HTERT RPE-1 (cell line): ENCODE results near the gene PTGDS.

Experiments
- in situ Hi-C: fragments of 300-500 bp; cut with MboI; formaldehyde crosslinking; loops from 4 replicates; pipeline ENCODE4 v1.14.3; 2020; ENCODE audit warnings: low sequenced_read_pairs

Gene PTGDS

DNA sequence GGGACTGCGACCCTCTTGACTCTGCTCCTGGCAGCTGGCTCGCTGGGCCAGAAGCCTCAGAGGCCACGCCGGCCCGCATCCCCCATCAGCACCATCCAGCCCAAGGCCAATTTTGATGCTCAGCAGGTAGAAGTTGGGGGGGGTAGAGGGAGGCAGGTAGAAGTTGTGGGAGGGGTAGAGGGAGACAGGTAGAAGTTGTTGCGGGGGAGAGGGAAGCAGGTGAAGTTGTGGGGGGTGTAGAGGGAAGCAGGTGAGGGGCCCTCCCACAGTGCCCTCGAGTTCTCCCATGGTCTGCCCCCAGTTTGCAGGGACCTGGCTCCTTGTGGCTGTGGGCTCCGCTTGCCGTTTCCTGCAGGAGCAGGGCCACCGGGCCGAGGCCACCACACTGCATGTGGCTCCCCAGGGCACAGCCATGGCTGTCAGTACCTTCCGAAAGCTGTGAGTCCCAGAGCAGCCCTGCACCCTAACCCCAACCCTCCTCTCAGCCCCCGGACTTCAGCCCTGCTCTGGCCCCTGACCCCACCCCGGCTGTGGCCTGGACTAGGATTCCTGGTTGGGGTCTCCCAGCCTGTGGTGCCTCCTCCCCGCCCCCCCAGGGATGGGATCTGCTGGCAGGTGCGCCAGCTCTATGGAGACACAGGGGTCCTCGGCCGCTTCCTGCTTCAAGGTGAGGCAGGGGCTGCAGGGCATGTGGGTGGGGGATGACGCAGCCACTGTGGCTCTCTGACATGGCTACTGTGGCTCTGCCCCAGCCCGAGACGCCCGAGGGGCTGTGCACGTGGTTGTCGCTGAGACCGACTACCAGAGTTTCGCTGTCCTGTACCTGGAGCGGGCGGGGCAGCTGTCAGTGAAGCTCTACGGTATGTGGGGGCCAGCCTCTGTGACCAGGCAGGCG lies 31.7 kb upstream of the PTGDS start:
- in situ Hi-C loops: no loop called here

DNA sequence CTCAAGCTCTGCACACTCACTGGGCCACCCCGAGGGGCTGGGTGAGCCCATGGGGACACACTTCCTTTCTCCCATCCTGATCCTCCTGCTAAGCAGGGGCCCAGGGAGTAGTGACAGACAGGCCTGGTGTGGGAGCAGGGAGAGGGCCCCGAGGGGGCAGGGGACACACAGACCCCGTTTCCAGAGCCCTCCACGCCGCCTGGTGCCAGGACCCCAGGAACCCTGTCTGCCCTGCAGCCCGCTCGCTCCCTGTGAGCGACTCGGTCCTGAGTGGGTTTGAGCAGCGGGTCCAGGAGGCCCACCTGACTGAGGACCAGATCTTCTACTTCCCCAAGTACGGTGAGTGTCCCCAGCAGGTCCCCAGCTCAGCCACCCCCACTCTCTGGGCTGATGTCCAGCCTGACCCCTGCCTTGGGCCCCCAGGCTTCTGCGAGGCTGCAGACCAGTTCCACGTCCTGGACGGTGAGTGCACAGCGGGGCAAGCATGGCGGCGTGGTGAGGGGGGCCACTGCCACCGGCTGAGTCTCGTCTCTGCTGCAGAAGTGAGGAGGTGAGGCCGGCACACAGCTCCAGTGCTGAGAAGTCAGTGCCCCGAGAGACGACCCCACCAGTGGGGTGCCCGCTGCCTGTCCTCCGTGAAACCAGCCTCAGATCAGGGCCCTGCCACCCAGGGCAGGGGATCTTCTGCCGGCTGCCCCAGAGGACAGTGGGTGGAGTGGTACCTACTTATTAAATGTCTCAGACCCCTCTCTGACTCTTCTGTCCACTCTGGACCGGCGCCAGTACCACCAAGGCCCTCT lies 30.9 kb upstream of the PTGDS start:
- in situ Hi-C loops: no loop called here

DNA sequence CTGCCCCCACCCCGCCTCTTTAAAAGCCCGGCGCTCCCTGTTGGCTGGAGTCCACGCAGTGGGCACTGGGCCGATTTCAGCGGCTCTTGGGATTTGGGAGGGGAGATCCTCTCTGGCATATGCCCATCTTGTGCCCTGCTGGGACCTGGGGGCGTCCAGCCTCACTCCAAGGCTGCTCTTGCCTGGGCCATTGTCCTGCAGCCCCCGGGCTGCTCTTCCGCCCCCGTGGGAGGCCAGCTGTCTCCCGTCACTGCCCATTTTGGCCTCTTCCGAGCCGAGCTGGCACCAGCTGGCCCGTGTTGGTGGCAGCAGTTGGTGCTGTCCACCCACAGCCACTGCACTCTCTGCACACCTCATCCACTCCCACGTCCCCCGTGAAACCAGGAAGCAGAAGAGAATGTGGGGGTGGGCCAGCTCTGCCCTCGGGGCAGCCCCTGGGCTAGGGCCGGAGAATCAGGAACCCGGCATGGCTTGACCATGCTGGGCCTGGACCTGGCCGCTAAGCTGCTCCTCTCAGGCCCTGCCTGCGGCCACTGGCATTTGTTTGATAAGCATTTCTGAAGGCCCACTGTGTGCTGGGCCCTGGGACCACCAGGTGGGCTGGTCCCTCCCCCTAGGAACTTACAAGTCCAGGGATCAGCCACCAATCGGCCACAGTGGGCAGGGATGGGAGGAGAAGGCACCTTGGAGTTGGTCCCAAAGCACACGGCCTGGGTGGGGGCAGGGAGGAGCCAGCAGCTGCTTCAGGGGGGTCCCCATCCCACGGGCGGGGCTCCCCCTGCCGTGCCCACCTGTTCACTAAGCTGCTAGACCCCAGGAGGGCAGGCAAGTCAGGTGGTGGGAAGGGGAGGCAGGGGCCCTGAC lies 30.0 kb upstream of the PTGDS start:
- in situ Hi-C loops: no loop called here

DNA sequence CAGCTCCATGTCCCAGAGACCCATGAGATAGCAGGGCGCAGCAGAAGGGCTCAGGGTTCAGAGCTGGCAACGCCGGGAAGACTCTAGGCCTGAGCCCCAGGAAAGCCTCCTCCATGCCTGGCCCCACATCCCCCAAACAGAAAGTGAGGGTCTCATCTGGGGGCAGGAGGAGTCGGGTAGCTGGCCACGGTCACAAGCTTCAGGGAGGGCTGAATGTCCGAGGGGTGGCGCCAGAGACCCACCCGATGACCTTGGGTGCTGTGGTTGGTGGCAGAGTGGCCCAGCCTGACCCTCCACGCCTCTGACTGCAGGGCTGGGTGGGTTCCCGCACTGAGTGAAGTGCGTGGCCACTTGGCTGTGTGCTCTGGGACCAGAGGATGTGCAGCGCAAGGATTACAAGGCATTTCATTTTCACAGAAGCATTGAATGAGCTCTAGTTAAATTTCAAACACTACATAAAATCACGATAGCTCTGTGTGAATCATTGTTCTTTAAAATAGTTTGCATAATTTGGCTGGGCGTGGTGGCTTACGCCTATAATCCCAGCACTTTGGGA lies 29.3 kb upstream of the PTGDS start:
- in situ Hi-C loops: no loop called here

DNA sequence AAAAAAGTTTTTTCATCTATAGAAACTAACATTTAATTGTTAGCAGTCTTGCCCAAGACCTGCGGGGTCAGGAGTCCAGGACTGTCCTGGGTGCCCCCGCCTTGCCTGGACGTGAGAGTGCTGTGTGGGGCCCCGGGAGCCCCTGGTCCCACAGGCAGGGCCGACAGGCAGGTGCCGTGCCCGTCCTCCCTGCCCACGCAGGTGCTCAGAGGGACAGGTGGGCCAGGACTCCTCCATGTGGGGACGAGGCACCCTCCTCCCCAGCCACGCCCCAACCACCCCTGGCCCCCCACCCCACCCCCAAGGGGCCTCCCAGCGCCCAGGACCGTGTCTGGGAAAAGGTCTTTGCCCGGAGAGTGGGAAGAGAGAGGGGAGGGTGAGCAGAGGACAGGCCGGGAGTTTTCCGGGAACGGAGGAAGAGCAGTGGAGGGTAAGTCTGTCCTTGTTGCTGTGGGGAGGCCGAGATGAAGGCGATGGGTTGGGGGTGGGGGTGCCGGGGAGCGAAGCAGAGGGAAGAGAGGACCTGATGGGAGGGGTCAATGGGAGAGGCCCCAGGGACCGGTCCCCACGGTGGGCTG lies 28.0 kb upstream of the PTGDS start:
- in situ Hi-C loops: no loop called here

DNA sequence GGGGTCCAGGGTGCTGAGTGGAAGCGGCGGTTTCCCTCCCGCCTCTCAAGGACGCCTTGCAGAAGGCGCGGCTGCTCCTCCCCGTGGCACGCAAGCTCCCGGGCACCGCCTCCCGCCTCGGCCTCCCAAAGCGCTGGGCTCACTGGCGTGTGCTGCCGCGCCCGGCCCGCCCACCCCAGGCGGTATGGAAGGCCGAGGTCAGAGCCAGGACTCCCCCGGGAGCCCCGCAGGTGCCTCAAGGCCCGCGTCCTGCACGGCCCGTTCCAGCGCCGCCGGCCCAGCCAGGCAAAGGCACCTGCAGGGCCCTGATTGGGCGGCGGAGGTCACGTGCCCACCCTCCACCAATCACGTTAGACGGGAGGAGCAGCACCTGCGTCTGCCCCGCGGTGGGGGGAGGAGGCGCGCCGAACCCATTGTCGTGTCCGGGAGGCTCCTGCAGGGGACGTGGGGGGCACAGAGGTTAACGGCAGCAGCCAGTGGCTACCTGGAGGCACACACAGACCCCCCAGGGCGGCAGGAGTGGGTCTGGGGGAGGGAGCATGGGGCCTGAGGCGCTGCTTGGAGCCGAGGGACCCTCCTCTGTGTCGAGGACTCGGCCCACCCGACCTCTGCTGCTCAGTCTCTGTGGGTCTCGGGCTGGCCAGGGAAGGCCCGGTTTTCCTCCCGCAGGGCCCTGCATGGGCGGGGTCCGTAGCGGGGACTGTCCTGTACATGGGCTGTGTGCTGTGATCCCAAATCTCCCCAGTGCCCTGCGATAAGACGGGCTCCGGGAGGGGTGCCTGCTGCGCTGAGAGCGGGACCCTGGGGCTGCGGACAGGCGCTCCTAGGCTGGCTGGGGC lies 27.3 kb upstream of the PTGDS start:
- in situ Hi-C loops: no loop called here

DNA sequence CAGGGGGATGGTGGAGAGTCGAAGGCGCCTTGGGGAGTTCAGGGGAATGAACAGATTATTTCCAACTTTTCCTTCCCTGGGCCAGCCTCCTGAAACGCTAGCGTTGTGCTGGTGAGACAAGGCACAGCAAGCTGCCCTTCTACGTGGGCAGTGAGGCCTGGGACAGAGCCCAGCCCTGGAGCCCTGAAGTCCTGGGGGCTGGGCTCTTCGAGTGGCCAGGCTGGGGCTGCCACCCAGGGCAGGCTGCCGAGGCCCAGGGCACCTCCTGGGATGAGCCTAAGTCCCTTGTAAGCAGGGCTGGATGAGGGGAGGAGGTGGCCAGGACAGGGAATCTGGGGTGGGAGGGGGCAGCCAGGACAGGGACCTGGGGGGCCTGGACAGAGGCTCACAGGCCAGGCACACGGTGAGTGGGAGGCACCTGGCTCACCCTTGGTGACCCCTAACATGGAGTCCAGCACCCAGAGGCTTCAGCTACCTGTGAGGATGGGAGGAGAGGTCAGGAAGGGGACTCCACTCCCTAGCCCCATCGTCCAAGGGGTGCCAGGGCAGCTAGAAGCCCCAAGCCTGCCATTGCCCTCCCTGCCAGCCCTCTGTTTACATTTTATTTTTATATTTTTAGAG lies 26.5 kb upstream of the PTGDS start:
- in situ Hi-C loops: no loop called here

DNA sequence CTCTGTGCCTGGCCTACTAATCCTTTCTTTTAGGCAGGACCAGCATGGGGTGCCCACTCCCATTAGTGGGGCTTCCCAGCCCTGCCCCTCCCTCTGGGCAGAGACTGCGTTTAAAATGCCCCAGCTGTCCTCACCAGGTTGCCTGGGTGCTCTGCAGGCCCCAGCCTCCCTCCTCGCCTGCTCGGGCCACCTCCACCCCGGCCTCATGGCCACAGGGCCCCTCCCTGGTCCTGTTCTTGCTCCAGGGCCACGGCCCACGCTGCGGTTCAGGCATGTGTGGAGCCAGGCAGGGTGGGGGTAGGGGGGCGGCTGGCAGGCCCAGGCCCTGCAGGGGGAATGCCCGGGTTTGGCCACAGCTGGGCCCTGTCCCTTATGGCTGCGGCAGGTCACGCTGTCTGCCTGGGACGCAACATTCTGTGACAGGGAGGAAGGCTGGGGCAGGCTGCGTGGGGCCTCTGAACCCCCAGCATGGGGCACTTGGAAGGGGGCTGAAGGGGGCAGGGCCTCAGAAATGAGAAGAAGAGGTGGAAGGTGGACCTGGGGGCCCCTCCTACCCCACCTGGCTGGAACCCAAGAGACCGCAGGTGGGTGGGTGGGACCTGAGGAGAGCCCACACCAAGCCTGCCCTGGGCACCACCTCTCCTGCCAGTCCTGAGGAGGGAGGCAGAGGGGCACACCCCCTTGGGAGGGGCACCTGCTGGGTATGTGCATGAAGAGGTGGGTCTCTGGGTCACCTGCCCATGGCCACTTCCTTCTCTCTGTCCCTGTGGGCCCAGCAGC lies 25.6 kb upstream of the PTGDS start, which contains the start of gene LCN12:
LCN12 (plus strand) TSS at position 733 of the 780 bp plus-strand sequence. CDS start 55 bp downstream, outside the sequence.
- in situ Hi-C loops: no loop called here

DNA sequence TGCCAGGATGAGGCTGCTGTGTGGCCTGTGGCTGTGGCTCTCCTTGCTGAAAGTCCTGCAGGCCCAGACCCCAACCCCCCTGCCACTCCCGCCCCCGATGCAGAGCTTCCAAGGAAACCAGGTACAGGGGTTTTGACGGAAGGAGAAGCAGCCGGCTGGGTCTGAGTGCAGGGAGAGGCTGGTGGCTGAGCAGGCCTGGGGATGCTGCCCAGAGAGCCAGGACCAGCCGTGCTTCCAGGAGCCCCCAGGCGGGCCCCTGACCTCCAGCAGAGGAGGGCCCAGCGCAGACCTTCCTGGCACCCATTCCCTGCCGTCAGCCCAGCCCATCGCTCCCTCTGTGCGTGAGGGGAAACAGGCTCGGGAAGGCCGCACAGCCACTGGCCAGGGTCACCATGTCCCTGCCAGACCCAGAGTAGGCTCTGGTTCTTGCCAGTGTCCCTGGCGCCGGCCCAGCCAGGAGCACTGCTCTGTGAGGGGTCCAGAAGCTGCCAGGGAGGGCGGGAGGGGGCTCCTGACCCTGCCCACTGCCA lies 24.9 kb upstream of the PTGDS start:
- in situ Hi-C loops: no loop called here

DNA sequence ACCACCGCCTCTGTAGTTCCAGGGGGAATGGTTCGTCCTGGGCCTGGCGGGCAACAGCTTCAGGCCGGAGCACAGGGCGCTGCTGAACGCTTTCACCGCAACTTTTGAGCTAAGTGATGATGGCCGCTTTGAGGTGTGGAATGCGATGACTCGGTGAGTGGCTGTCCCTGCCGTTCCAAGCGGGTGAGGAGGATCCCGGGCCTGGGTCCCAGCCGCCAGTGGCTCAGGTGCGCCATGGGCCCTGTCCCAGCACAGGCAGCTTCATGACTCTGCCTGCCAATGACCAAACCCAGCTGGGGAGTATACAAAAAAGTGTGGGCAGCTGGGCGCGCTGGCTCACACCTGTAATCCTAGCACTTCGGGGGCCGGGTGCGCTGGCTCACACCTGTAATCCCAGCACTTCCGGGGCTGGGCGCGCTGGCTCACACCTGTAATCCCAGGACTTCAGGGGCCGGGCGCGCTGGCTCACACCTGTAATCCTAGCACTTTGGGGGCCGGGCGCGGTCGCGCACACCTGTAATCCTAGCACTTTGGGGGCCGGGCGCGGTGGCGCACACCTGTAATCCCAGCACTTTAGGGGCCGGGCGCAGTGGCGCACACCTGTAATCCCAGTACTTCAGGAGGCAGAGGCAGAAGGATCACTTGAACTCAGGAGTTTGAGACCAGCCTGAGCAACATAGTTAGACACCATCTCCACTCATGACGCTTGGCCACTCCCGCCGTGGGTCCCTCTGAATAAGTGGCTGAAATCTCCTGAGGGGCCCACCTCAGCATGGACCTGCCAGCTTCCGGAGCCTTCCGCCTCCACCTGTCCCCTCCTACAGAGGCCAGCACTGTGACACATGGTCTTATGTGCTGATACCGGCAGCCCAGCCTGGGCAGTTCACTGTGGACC lies 24.2 kb upstream of the PTGDS start:
- in situ Hi-C loops: no loop called here

DNA sequence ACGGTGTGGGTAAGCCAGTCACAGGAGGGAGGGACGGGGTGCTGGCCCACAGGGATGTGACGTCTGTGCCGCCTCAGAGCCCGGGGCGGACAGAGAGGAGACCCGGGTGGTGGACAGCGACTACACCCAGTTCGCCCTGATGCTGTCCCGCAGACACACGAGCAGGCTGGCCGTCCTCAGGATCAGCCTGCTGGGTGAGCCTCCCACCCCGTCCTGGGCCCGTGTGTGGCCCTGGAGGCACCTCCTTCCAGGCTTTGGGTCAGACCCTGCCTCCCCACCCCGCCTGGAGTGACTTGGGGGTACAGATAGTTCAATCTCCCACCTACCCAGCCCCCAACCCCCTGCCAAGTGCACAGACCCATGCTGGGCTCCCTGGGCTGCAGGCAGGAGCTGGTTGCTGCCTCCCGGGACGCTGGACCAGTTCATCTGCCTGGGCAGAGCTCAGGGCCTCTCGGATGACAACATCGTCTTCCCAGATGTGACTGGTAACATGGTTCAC lies 23.5 kb upstream of the PTGDS start:
- in situ Hi-C loops: no loop called here

DNA sequence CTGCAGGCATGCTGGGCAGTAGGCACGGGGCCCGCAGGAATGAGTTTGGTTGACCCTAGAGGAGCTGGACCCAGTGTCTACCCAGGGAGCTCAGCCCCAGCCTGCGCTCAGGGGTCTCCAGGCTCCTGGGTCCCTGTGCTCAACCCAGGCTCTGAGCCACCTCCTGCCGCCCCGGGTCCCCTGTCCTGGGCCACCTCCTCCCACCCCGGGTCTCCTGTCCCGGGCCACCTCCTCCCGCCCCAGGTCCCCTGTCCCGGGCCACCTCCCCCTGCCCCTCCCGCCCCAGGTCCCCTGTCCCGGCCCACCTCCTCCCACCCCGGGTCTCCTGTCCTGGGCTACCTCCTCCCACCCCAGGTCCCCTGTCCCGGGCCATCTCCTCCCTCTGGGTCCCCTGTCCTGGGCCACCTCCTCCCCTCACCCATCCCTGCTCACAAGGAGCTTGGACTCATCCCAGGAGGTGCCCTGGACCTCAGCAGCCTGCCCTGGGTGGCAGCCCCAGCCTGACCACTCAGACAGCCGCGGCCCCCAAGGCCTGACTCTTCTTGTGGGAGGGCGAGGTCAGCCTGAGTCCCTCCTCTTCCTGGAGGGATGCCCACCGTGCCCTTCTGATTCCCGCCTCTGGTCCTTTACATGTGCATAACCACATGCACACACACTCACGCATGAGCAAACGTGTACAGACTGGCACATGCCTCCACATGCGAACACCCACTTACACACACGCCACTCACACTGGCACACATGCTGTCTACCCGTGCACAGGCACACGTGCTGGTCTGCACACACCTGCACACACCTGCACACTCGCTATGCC lies 22.8 kb upstream of the PTGDS start:
- in situ Hi-C loops: no loop called here

DNA sequence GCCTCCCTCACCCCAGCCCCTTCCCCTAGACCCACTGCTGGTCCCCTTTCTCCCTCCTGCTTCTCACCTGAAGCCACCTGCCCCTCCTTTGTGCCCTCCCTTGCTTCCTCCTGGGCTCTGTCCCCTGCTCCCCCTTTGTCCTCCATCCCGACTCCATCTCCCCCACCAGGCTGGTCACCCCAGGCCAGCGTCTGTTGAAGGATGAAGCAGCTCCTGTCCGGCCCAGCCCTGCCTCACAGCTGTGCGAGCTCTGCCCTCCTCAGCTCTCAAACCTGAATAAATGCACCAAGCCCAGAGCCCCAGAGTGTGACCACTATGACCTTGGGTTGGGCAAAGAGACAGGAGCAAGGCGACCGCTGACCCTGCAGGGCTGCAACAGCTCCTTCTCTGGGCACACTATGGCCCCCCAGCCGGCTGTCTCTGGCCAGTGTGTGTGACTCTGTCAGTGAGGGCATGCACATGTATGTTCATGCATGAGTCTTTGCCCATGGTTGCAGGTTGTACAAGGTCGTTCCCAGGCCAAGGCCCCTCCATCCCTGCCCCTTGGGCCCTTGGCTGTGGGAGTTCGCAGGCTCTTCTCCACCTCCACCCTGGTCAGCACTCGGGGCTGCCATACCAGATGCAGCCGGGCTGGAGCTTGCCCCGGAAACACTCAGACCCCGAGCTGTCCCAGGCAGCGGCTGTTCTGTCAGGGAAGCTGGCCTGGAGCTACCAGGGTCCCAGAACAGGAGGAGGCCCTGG lies 21.9 kb upstream of the PTGDS start:
- in situ Hi-C loops: no loop called here

DNA sequence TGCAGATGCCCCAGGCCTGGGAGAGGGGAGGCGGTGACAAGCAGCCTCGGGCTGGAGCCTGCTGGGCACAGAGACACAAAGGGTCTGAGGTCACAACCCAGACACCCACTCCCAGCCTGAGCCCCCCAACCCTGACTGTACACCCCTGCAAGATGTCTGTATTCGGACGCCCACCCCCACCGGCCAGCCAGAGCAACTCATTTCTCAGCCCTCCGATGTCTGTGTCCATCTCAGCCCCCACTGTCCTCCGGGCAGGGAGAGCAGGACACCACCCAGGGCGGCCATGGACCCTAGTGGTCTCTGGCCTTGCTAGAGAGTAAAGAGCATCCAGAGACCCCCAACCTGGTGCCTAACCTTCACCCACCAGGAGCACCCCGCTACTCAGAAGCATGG lies 21.4 kb upstream of the PTGDS start:
- in situ Hi-C loops: no loop called here

DNA sequence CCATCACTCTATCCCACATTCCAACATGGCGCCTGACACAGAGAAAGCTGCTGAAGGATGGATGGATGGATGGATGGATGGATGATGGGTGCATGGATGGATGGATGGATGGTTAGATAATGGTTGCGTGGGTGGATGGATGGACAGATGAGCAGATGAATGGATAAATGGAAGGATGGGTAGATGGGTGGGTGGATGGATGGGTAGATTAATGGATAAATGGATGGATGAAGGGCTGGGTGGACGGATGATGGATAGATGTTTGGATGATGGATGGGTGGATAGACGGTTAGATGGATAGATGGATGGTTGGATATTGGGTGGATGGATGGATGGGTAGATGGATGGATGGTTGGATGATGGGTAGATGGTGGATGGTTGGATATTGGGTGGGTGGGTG lies 20.7 kb upstream of the PTGDS start:
- in situ Hi-C loops: no loop called here
